Measurements from ENCODE around the gene VPS9D1.

DNA sequence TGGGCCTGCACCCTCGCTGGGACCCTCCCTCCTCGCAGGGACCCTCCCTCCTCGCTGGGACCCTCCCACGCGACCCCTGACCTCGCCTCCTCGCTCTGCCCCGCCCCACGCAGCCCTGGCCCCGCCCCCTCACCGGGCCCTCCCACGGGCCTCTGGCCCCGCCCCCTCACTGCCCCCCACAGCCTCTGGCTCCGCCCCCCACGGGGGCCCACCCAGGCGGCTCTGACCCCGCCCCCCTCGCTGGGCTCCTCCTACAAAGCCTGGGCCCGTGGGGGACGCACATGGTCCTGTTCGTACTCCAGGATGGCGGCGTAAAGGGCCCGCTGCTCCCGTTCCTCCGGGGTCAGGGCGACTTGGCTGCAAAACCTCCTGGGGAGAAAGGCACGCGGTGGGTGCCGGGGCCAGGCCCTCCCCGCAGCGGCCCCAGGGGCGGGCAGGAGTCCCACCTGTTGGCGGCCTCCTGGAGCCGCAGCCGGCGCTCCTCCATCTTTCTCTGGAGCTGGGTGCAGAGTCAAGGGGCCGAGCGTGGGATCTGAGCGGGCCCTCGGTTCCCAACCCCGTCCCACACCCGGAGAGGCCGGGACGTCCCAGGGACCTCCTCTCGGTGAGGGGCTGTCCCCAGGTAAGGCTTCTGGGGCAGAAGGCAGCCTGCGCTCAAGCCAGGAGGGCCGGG, 9.0 kb downstream of the VPS9D1 start:
- TF ChIP-seq, protein P1, sequence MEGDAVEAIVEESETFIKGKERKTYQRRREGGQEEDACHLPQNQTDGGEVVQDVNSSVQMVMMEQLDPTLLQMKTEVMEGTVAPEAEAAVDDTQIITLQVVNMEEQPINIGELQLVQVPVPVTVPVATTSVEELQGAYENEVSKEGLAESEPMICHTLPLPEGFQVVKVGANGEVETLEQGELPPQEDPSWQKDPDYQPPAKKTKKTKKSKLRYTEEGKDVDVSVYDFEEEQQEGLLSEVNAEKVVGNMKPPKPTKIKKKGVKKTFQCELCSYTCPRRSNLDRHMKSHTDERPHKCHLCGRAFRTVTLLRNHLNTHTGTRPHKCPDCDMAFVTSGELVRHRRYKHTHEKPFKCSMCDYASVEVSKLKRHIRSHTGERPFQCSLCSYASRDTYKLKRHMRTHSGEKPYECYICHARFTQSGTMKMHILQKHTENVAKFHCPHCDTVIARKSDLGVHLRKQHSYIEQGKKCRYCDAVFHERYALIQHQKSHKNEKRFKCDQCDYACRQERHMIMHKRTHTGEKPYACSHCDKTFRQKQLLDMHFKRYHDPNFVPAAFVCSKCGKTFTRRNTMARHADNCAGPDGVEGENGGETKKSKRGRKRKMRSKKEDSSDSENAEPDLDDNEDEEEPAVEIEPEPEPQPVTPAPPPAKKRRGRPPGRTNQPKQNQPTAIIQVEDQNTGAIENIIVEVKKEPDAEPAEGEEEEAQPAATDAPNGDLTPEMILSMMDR (IDR thresholded peaks at IDR 0.05), result no peak
- no peak for TF ChIP-seq POLR2A (IDR thresholded peaks at IDR 0.05)
